Measurements from ENCODE around the gene PAM.
"Not testable (repeated sequence)": the region's sequence is repeated elsewhere in the genome, so short reads cannot be mapped to it uniquely, and the experiment has no call there.

The PAM gene

DNA sequence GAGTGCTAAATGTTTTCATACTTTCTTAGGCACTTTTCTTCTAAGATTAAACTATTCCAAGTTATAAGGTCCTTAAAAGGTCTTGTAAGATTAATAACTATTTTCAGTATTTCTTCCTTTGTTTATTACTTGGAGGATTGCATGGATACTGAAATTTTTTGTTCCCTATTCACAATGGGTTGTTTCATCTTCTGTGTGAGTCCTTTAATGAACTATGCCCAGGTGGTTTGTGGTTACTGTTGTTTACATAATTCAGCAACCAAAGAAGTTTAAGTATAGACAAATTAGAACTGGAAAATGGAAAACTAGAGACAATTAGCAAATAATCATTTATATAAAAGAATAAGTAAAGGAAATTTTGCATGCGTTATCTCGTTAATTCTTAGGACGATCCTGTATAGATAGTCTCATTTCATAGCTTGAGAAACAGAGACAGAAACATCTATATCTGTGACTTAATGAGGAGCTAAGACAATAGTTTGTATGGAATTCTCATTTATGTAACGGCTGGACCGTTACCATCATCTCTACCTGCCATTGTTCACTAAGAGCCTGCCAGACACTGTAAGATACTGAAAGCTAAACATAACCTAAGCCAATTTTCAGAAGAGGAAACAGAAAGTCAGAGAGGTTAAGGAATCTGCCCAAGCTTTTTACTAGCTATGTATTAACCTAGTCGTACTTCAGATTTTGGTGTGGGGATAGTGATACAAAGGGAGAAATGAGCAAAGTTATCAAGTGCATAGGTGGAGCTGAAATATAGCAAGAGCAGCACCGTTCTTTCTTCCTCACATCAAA lies 148.2 kb downstream of the PAM start:
- in situ Hi-C loops (cut with MboI; ENCODE audit: low sequenced_read_pairs), result no loop called here
- no peaks in the 10 kb centered on the region for H3K9me3 ChIP-seq
- H3K4me1 ChIP-seq, result peaks cover 17% of the 10 kb centered on the region
- H3K27me3 ChIP-seq (ENCODE audit: low read depth), result no peaks in the 10 kb centered on the region
- H3K4me3 ChIP-seq, result no peak overlapping the region
- no peaks in the 10 kb centered on the region for H3K36me3 ChIP-seq (replicated peaks)
- no peak for DNase-seq (ENCODE audit: low spot score in 2 of 2)

DNA sequence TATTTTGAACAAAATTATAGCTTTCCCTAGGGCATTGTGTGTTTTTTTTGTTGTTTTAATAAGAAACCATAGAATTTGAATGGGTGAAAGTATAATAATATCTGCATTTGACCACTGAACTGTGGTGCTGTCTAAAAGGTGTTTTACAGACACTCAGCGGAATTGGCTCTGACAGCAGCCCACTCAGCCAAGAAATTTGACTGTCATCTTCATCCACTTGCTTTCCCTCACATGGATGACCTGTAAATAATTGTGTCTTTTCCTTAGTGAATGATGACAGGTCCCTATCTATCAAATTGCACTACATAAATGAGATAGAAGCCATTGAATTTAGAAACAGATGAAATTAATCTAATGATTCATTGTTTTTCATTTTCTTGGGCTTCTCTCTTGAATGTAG lies 150.0 kb downstream of the PAM start:
- DNase-seq (ENCODE audit: low spot score in 2 of 2), result no peak
- Histone ChIP-seq H3K36me3 (replicated peaks) (no peaks in the 10 kb centered on the region), H3K9me3 (no peaks in the 10 kb centered on the region), H3K27me3 (ENCODE audit: low read depth) (no peaks in the 10 kb centered on the region), H3K4me3 (no peak overlapping the region), H3K4me1 (peaks cover 13% of the 10 kb centered on the region)
- in situ Hi-C loops (cut with MboI; ENCODE audit: low sequenced_read_pairs), result no loop called here

DNA sequence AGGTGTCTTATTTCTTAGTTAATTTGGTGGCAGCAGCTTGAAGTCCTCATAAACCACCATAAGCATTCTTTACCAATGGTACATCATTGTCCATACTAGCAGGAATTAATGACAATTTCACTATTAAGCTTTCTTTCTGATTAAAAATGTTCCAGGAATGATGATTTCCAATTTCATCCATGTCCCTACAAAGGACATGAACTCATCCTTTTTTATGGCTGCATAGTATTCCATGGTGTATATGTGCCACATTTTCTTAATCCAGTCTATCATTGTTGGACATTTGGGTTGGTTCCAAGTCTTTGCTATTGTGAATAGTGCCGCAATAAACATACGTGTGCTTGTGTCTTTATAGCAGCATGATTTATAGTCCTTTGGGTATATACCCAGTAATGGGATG lies 152.0 kb downstream of the PAM start:
- DNase-seq (ENCODE audit: low spot score in 2 of 2); H3K9me3 ChIP-seq; in situ Hi-C loops (cut with MboI; ENCODE audit: low sequenced_read_pairs); H3K4me3 ChIP-seq; H3K36me3 ChIP-seq (replicated peaks); H3K4me1 ChIP-seq; H3K27me3 ChIP-seq (ENCODE audit: low read depth): not testable (repeated sequence)

DNA sequence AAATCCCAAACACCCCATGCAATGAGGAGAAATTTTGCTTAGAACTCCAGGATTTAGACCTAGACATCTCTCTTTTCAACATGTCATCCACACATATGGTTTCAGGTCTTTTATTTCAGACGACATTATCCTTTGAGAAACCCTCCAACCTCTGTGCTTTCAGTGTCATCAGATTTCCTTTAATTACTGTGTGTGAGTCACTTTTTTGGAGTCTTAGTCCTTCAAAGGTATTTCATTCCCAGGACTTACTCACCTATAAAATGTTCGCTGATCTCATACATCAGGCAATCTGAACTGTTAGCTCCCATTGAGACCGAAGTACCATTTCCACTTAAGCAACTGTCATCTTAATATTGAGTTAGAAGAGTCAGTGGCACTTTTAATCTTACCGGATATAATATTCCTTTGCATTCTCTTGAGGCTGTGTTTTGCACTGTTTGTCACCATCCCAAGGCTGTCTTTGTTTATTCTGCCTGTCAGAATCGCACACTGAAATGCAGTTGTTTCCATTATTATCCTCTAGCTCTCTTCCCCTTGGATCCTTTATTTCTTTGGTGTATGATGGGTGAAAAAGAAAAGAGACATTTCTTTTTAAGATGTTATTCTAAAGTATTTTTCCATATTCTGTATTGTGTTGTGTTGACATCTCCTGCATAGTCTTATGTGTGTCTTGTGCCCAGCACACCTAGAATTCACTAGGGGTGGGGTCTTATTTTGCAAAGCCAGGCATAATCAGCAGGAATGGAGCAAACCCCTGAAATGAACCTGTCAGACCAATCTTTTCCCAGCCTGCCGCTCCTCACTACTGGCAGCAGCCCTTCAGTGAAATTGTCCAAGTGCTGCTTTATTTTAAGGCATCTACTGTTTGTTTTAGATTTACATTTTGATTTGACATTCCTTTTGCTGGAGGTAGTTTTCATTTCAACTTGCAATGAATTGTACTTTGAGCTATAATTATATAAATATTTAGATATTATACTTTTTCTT lies 155.4 kb downstream of the PAM start:
- Histone ChIP-seq H3K4me3 (no peak overlapping the region), H3K36me3 (replicated peaks) (no peaks in the 10 kb centered on the region), H3K27me3 (ENCODE audit: low read depth) (no peaks in the 10 kb centered on the region), H3K4me1 (no peaks in the 10 kb centered on the region), H3K9me3 (no peaks in the 10 kb centered on the region)
- no peak for DNase-seq (ENCODE audit: low spot score in 2 of 2)
- in situ Hi-C loops (cut with MboI; ENCODE audit: low sequenced_read_pairs), result no loop called here

DNA sequence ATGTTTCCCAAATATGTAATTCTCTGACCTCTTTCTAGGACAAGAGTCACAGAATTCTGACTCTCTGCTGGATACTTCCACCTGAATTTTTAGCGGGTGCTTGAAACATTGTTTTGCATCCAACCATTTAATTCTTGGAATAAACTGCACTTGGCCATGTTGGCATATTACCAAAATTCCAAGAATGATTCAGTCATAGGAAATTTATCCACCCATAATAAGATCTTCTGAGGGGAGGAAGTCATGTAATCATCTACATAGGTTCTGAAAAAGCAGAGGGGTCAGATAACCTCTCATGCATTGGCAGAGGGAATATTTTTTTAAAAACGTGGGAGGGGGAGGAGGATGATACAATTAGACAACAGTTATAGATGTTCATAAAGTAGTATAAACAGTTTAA lies 156.9 kb downstream of the PAM start:
- in situ Hi-C loops (cut with MboI; ENCODE audit: low sequenced_read_pairs), result no loop called here

DNA sequence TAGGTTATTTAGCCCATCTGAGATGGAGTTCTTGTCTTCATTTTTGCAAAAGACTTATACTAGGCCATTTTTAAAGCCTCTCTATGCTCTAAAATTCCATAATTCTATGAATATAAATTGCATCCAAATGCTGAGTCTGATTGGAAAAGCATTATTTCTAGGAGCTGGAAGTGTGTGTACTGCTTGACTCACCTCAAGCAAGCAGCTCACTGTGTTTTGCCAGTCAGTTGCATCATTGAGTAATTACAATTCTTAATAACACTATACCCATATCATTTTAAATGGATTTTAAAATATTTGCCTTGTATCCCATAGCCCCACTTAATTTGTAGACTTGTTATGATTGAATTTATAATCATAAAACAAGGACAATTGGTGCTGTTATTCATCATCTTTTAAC lies 161.0 kb downstream of the PAM start:
- in situ Hi-C loops (cut with MboI; ENCODE audit: low sequenced_read_pairs), result no loop called here
- no peak for DNase-seq (ENCODE audit: low spot score in 2 of 2)
- H3K9me3 ChIP-seq, result no peaks in the 10 kb centered on the region
- H3K4me3 ChIP-seq, result no peak overlapping the region
- no peaks in the 10 kb centered on the region; the same call in 1 of the 2 replicates for H3K4me1 ChIP-seq
- no peaks in the 10 kb centered on the region for H3K36me3 ChIP-seq (replicated peaks)
- no peaks in the 10 kb centered on the region for H3K27me3 ChIP-seq (ENCODE audit: low read depth)

More for the DNA sequence above, 156.9 kb downstream of the PAM start:
- no peak for DNase-seq (ENCODE audit: low spot score in 2 of 2)
- Histone ChIP-seq H3K9me3 (no peaks in the 10 kb centered on the region), H3K4me3 (no peak overlapping the region), H3K27me3 (ENCODE audit: low read depth) (no peaks in the 10 kb centered on the region), H3K4me1 (no peaks in the 10 kb centered on the region), H3K36me3 (replicated peaks) (no peaks in the 10 kb centered on the region)

DNA sequence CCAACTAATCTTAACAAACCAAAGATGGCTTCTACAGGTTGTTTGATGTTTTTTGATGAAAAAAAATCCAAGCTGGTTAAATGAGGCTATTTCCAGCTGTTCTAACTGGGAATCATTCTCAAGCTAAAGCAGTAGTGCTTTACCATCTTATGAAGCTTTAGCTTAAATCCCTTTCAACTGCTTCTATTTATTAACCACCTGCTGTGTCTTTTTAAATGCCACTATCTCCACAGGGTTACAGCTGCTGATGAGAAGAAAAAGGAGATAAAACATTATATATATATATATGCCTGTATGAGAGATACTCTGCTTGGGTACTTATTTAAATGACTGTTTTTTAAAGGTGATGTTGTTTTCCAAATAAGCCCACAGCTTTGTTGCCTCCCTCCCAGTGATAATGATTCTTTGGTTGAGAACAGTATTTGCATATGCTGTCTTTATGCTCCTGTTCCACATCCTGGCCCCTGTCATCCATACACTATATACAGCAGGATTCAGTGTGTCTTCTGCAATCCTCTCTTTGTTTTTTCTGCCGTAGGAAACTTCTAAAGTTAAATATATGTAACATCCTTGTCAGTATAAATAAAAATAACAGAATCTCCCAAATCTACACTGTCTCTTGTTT lies 164.0 kb downstream of the PAM start:
- H3K27me3 ChIP-seq (ENCODE audit: low read depth), result no peaks in the 10 kb centered on the region
- H3K4me3 ChIP-seq, result no peak overlapping the region
- H3K36me3 ChIP-seq (replicated peaks), result no peaks in the 10 kb centered on the region
- no peaks in the 10 kb centered on the region; the same call in 1 of the 2 replicates for H3K4me1 ChIP-seq
- H3K9me3 ChIP-seq, result no peaks in the 10 kb centered on the region
- DNase-seq (ENCODE audit: low spot score in 2 of 2), result no peak
- in situ Hi-C loops (cut with MboI; ENCODE audit: low sequenced_read_pairs), result no loop called here

DNA sequence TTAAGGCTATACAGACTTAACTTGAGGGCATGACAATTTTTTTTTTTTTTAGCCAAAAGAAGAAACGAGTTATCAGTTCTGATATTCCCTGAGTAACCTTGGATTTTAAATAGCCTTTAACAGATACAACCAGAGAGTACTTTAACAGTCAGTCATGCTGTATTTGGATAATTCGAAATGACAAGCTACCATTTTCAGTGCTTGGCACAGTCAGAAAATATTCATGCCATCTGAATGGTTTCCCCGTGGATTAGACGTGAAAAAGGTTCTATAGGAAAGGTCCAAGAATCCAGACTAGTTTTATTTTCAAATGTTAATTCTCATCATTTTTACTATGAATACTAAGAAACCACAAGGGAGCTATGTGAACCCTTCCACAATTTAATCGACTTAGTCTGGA lies 165.7 kb downstream of the PAM start:
- H3K9me3 ChIP-seq, result no peaks in the 10 kb centered on the region
- in situ Hi-C loops (cut with MboI; ENCODE audit: low sequenced_read_pairs), result no loop called here
- no peak overlapping the region for H3K4me3 ChIP-seq
- no peaks in the 10 kb centered on the region for H3K27me3 ChIP-seq (ENCODE audit: low read depth)
- no peaks in the 10 kb centered on the region; the same call in 1 of the 2 replicates for H3K4me1 ChIP-seq
- H3K36me3 ChIP-seq (replicated peaks), result no peaks in the 10 kb centered on the region
- DNase-seq (ENCODE audit: low spot score in 2 of 2), result no peak

DNA sequence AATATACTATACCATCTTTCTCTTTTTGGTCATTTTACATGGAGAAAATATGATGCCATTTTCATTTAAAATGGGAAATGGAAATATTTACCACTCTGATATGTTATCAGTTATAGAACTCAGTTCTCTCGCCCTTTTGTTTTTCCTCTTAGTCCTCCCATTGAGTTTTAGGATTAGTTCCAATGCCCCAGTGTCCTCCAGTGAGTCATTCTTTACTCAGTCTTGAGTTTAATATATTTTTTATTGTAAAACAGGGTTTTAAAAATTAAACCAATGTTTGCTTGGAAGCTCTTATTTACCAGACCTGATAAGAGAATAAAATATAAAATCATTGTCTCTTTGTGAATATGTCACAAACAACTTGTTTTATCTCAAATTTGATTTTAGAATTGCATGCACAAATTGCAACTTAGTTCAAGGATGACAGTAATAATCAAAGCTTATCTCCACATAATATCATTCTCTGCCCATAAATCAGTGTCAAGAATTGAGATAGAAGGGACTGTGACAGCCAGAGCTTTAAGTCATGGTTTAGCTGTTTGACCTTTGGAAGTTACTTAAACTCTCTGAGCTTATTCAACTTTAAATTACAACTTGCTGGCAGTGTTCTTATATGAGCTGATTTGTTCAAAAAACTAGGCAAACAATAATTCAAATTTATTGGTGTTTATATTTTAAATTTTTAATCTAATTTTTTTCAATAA lies 166.4 kb downstream of the PAM start:
- Histone ChIP-seq H3K4me1 (no peaks in the 10 kb centered on the region; the same call in 1 of the 2 replicates), H3K4me3 (no peak overlapping the region), H3K27me3 (ENCODE audit: low read depth) (no peaks in the 10 kb centered on the region), H3K9me3 (no peaks in the 10 kb centered on the region), H3K36me3 (replicated peaks) (no peaks in the 10 kb centered on the region)
- no peak for DNase-seq (ENCODE audit: low spot score in 2 of 2)
- in situ Hi-C loops (cut with MboI; ENCODE audit: low sequenced_read_pairs), result no loop called here

DNA sequence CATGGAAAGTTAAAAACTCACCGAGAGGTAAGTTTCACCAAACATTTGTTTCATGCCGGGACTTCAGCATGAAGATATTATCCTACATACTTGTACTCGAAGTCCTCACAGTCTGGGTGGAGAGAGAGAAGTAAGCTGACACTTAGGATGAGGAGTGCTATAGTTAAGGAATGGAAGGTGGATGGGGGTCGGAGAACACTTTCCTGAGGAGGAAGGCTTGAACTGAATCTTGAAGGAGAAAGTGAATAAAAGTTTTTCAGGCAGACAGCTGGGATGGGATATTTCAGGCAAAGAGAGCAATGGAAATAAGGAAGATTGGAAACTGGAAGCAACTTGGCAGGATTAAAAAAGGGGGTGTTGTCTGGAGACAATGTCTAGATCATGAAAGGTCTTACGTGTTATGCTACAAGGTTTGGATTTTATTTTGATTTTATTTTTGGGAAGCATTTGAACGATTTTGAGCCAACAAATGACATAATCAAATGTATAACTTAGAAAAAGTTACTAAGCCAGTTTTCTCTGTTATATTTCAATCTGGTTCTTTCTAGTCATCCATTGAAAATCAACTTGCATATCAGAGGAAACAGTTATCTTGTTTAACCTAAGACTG lies 167.1 kb downstream of the PAM start:
- H3K27me3 ChIP-seq (ENCODE audit: low read depth), result no peaks in the 10 kb centered on the region
- no peak for DNase-seq (ENCODE audit: low spot score in 2 of 2)
- no peaks in the 10 kb centered on the region for H3K9me3 ChIP-seq
- in situ Hi-C loops (cut with MboI; ENCODE audit: low sequenced_read_pairs), result no loop called here
- H3K4me1 ChIP-seq, result no peaks in the 10 kb centered on the region; the same call in 1 of the 2 replicates
- no peaks in the 10 kb centered on the region for H3K36me3 ChIP-seq (replicated peaks)
- H3K4me3 ChIP-seq, result no peak overlapping the region

DNA sequence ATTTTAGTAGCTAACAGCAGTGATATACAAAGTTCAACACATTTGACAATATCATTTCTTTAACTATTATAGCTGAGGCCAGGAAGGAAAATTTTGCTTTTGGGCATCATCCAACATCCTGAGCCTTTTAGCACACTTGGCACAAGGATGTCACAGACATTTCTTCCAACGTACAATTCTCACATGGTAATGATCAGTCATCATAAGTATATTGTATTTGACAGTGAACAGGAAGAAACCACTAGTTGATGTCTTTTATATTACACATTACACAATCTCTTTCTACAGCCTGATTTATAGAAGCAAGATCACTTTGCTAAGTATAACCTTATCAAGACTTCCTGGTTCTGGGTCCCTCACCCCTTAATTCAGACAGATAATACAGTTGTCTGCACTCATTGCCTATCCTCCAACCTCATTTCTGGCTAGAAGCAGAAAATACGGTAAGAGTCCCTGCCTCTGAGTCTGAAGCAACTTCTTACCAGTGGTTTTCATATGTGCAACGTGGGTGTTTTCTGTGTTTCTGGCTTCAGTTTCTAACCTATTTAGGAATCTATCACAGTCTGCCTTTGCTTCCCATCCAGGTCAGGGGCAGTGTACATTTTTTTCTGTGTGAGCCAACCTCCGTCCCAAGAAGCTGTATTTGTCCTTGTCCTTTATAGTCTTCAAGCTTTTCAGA lies 167.8 kb downstream of the PAM start:
- Histone ChIP-seq H3K9me3 (no peaks in the 10 kb centered on the region), H3K27me3 (ENCODE audit: low read depth) (no peaks in the 10 kb centered on the region), H3K36me3 (replicated peaks) (no peaks in the 10 kb centered on the region), H3K4me3 (no peak overlapping the region), H3K4me1 (no peaks in the 10 kb centered on the region; the same call in 1 of the 2 replicates)
- no peak for DNase-seq (ENCODE audit: low spot score in 2 of 2)
- in situ Hi-C loops (cut with MboI; ENCODE audit: low sequenced_read_pairs), result no loop called here

DNA sequence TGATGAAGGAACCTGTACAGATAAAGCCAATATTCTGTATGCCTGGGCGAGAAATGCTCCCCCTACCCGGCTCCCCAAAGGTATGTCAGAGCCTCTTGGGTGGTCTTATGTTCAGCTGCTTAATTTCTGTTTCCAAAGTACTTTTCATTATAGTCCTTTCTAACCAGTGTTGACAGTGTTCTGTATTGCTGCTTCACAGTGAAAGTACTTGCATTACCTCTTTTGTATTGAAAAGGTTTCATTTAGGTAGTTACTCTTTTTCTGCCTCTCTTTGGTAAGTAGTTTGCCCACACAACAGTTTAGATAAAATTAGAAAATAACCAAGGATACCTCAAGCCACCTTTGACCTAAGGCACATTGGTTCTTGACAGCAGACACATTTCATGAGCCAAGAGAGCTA lies 169.9 kb downstream of the PAM start:
- DNase-seq (ENCODE audit: low spot score in 2 of 2), result no peak
- in situ Hi-C loops (cut with MboI; ENCODE audit: low sequenced_read_pairs), result no loop called here
- Histone ChIP-seq H3K27me3 (ENCODE audit: low read depth) (no peaks in the 10 kb centered on the region), H3K4me1 (no peaks in the 10 kb centered on the region), H3K4me3 (no peak overlapping the region), H3K36me3 (replicated peaks) (no peaks in the 10 kb centered on the region), H3K9me3 (no peaks in the 10 kb centered on the region)

Data from HAP-1 (cell line).